HL-60/S4 (cell line): ENCODE data around the gene MYBBP1A.

ENCODE experiments used
- in situ Hi-C: fragments of 300-500 bp; cut with MboI; formaldehyde crosslinking; loops from 2 replicates; pipeline ENCODE4 v1.14.3; 2022; ENCODE audit warnings: low sequenced_read_pairs

Gene MYBBP1A

DNA sequence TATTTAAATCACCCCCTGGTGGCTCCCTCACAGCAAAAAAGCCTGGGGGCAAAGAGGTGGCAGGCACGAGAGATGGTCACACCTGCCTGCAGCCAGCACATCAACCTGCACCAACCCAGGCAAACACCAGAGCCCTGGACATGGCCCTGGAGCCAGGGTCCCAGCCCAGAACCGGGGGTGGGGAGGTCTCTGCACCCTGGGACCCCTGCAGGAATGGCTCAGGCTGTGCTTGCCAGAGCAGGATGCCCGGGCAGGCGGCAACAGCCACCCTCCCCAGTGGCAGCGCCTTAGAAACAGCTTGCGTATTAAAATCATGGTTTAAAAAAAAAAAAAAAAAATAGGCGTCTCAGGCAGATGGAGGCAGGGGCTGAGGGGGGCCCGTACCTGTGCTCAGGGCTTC is 16.2 kb downstream of the MYBBP1A start:
- in situ Hi-C loops, result no loop called here

DNA sequence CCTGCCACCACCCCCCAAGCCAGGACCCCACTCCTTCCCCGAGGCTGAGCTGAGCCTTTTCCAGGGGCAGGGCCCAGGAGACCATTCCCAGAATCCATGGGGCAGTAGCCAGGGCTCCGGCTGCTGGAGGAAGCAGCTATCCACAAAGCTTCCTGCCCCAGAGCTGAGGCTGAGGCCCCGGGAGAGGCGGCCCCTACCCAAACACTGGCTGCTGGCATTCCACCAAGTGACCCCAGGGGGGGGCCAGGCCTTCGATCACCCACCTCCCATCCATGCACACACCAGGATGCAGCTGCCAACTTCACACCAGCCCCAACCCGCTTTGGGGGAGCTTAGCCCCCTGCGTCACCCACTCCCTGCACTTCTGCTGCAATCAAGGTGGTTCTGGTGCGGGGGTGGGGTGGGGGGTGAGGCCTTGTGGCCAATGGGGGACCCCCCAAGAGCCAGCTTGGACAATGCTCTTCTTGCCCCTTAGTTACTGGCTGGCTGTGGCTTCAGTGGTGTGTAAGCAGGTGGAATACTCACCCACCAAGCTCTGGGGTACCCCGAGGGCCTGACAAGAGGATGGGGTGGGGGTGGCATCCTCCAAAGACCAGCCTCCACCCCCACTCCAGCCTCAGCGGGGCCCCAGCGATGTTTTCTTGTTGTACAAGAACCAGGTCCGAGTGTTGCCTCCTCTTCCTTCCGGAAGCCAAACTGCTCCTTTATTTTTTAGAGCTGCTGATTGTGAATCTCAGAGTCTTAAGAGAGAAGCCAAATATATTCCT is 16.8 kb downstream of the MYBBP1A start:
- in situ Hi-C loops, result no loop called here

DNA sequence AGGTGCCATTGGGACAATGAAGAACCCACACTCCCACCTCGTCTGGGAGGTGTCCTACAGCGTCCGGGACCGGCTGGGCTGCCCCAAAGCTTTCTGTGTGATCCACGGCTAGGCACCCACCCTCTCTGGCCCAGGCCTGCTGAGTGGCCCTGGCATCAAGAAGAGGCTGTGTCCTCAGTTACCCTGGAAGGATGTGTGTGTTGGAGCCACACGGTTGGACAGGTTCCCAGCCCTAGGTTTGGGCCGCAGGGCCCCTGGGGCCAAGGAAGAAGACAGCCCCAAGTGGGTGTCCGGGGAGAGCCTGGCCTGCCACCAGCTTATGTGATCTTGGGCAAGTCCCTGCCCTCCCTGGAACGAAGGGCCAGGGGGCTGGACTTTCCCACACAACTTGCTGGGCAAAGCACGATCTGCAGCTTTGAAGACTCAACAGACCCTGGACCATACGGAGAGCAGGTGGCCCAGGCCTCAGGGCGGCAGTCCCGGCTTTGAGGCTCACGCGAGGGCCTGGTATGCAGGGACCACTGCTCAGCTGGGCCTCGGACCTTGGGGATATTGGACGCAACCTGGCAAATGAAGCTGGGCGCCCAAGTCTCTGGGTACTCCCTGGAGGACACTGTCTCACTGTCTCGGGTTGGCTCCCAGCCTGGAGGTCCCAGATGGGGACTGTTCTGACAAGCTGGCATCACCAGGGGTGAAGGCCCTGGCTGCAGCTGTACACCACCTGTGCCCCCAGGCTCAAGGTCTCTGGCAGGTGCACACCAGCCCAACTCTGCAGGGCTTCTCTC is 17.5 kb downstream of the MYBBP1A start:
- in situ Hi-C loops, result no loop called here

DNA sequence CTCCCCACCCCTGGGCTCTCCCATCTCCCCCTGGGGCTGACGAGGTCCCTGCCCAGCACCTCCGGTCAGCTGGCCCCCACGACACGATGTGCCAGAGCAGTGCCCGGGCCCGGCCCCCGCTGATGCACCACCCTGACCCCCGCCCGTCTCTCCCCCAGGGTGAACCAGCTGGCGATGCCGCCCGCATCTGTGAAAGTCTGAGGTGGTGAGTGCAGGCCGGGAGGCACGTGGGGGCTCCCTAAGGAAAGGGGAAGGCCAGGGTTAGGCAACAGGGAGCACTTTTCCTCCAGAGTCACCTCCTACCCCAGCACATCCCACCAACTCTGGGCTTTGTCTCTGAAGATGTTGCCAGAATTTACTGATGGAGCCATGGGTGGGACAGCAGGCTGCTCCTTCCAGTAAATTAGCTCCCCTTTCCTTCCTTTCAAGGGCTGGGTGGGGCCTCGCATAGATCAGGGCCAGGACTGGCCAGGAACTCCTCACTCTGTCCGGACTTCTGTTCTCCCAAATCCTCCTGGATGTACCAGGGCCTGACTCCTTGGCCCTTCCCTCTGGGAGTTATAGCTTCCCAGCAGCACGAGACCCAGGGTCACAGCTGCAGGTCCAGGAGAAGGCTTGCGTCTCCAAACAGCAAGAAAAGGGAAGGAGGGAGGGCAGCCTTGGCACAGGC is 18.3 kb downstream of the MYBBP1A start:
- in situ Hi-C loops, result no loop called here

DNA sequence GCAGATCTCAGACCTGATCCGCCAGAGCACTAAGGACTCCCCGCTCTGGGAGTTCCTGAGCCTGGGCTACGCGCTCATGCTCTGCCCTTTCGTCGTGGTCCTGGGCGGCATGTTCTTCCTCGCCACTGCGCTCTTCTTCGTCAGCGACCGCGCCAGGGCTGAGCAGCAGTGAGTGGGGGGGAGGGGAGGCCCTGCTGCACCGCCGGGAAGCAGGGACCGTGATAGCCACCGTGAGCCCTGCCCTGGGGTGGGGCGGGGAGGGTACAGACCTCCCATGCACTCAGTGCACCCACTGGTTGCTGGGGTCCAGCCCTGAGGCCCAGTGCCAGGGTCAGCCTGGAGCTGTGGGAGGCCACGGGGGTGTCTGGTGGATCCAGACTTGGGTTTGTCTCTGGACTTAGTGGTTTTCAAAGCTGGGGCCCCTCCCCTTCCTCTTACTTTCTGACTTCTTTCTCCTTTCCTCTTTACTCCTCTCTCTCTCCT is 18.9 kb downstream of the MYBBP1A start:
- in situ Hi-C loops, result no loop called here

DNA sequence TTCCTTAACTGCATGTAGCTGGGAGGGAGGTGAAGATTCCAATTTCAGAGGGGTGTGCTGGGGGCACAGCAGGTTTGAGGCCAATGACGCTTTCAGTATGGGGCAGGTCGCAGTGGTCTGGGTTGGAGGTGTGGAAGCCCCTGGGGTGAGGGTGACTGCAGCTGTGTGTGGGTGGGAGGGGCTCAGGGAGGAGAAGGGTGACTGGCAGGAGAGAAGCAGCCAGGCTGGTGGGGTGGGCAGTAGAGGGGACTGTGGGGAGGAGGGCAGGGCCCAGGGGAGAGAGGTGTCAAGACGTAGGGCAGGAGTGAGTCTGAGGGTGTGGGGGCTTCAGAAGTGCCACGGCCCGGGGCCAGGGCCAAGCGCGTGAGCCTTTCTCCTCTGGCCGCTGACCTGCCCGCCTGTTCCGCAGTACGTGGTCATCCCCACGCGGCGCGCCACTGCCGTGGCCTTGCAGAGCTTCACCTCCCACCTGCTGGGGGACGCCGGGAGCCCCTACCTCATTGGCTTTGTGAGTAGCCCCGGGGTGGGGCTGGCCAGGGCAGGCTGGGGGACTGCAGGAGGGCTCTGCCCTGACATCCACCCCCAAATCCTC is 19.4 kb downstream of the MYBBP1A start:
- in situ Hi-C loops, result no loop called here

DNA sequence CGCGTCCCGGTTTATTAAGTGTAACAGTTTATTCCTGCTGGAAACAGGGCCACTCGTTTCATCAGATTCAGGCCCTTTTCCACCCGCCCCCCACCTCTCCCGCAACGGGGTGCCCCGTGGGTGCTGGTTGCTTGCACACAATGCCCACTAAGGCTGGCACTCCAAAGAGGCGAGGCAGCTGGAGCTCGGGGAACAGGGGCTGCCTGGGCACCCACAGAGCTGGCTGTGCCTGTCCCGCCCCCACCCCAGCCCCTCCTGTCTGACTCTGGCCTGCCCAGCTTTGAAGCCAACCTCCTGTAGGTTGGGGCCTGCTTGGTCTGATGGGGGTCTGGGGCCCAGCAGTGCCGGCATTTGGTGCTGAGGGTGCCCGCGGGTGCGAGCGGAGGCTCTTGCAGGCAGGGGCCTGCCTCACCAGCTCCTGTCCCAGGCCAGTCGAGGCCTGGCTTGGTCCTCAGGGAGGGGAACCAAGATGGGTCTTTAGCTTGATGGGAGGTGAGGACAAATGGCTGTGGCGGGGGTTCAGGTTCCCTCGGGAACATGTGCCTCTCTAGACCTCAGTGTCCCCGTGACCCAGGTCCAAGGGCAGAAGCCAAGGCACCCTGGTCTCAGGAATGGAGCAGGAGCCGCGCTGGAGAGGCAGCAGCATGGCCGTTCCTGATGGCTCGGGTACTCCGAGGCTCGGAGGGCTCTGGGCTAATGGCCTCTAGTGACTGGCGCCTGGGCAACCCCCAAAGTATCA is 20.1 kb downstream of the MYBBP1A start:
- in situ Hi-C loops, result no loop called here

DNA sequence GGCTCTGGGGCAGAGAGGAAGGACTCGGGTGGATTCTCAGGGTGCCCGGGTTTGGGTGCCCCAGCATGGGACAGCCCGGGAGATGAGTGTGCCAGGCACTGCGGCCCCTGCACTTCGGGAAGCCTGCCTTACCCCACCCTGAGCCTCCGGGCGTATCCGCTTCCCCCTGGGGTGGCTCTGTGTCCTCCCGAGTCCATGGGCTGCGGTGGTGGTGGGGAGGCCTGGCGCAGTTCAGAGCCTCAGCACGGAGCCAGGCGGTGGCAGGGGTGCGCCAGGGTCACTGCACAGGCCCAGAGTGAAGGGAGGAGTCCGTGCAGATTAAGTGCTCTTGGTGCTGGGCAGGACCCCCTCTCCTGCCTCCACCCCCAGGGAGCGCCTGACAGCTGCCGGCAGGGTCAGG is 20.7 kb downstream of the MYBBP1A start:
- in situ Hi-C loops, result no loop called here

DNA sequence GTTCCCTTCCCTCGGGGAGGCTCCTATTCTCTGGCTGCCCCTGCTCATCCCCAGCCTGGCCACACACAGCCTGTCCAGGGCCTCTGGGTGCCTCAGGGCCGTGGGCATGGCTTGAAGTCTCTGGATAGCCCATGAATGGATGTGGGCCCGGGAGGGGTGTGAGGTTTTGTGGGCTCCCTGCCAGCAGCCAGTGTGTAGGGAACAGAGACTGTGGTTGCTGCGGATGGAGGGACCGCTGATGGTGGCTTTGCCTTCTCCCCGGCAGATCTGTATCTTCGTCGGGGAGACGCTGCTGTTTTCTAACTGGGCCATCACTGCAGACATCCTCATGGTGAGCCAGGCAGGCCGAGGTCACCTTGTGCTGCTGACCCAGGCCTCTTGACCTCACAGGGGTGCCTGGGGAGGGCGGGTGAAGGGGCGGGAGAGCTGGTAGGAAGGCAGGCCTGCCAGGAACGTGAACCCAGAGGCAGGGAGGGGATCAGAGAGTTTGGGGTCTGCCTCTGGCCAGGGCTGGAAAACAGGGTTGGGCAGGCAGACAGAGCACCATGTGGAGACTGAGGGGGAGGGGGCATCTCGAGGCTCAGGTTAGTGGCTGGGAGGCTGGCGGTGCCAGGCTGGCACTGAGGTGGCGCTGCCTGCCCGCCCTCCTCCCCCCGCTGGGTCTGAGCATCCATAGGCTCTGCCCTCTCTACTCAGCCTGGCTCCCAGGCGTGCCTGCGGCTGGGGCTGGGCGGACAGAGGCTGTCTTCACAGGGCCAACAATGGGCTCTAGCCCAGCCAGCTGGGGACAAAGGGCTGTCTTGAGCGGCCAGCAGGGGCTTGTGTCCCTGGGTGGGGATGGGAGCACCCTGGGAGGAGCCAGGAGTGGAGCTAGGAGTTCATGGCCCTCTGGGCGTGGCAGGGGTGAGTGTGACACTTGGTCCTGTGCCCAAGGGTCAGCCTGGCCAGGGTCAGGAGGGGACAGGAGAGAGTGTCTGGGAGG is 21.4 kb downstream of the MYBBP1A start:
- in situ Hi-C loops, result no loop called here

DNA sequence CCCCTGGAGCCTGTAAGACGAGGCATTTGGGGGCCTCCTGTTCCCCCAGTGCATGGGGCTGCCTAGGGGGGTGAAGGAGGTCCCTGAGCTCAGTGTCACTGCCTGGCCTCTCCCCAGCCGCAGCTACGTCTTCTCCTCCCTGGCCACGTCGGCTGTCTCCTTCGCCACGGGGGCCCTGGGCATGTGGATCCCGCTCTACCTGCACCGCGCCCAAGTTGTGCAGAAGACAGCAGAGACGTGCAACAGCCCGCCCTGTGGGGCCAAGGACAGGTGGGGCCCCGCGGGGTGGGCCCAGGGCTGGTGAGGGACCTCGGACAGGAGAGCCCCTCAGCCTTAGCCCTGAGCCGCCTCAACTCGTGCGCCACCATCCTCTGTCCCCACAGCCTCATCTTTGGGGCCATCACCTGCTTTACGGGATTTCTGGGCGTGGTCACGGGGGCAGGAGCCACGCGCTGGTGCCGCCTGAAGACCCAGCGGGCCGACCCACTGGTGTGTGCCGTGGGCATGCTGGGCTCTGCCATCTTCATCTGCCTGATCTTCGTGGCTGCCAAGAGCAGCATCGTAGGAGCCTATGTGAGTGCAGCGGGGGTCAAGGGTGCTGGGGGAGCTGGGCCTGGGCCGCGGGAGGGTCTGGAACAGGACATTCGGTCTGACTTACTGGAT is 22.2 kb downstream of the MYBBP1A start:
- in situ Hi-C loops, result no loop called here

DNA sequence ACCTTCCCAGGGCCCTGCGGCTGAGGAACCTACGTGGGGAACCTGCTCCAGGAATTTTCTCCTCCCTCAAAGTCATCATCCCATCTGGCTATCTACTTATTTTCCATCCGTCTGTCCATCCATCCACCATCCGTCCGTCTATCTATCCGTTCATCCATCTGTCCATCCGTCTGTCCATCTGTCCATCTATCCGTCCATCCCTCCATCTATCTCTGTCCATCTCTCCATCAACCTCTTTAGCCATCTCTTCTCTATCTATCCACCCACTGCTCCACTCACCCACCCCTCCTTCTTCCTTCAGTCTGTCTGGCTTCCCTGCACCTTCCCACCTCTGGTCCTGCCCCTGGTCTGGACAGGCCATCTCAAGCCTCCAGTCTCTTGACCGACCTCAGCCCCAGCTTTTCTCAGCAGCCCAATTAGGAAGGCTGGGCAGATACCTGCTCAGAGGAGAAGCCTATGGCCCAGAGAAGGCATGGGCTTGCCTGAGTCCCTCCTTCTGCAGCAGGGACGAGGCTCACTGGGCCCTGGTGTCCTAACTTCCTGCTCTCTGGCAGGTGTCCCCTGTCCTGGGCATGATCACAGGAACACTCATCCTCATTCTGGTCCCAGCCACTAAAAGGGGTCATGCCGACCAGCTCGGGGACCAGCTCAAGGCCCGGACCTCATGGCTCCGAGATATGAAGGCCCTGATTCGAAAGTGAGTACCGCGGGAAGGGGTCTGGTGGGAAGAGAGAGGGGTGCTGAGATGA is 23.0 kb downstream of the MYBBP1A start:
- in situ Hi-C loops, result no loop called here

DNA sequence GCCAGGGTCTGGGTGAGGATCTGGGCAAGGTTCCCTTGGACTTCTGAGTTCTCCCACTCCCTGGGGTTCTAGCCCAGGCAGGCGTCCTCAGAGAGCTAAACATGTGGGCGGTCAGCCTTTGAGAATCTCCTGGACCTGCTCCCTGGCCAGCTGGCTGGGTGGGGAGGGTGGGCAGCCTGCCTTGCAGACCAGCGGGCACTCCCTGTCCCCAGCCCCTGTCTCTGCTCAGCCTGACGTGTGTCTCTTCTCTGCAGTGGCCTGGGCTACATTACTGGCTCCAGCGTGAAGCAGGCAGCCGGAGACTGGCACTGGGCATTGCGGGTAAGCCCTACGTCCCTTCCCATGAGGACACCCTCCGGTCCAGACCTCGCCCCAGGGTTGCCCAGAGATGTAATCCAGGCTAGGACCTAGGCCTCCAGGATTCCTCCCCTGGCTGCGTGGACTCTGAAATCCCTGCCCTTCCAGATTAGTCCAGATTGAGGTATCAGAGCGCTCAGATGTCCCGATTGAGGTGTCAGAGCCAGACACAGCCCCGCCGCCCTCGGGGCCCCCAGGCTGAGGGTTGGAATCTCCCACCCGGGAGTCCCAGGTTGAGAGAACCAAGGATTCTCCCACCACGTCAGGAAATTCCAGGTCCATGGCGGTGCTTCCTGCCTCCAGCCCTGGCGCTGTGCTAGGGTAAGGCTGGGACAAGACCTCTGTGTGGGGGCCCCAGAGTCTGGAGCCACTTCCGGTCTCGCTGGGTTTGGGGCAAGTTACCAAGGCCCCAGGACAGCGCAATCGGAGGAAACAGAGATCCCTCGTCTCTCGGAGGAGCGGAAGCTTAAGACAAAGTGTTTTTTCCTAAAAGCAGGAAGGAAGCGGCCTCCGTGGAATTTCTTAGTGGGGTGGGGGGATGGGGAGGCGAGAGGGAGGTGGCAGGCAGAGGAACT is 24.1 kb downstream of the MYBBP1A start:
- in situ Hi-C loops, result no loop called here

DNA sequence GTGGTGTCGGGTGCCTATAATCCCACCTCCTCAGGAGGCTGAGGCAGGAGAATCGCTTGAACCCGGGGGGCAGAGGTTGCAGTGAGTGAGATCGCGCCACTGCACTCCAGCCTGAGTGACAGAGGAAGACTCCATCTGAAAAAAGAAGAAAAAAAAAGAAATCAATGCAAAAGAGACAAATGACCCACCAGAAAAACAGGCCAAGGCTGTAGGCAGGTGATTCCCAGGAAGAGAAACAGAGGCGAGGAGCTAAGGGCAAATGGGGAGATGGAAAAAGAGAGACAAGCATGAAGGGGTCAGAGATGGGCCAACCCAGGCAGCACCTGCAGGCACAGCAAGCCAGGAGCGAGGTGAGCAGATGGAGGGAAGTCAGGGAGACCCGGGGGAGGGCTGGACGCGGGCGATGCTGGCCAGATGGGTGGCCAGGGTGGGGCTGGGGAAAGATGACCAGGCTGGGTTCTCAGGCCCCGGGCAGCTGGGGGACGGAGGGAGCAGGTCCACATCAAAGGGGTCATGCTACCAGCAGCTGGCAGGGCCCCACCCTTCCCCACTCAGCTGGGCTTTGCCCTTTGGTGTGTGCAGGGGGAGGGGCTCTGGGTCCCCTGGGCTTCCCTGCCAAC is 25.5 kb downstream of the MYBBP1A start:
- in situ Hi-C loops, result no loop called here

DNA sequence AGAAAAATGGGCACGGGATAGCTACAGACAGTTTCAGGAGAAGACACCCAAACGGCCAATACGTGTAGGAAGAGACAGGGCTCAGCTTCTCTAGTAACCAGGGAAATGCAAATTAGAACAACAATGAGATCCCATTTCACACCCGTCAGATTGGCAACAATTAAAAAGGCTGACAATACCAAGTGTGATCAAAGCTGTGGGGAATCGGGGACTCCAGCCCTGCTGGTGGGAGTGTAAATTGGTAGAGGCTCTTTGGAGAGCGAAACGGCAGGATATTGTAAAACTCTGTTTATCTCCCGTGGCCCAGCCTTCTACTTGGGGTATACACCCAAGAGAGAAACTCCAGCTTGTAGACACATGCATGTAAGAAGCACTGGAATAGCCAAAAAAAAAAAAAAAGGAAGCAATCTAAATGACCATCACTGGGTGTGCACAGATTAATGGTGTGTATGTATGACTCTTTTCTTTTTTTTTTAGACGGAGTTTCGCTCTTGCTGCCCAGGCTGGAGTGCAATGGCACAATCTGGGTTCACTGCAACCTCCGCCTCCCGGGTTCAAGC is 27.5 kb downstream of the MYBBP1A start:
- in situ Hi-C loops, result no loop called here

DNA sequence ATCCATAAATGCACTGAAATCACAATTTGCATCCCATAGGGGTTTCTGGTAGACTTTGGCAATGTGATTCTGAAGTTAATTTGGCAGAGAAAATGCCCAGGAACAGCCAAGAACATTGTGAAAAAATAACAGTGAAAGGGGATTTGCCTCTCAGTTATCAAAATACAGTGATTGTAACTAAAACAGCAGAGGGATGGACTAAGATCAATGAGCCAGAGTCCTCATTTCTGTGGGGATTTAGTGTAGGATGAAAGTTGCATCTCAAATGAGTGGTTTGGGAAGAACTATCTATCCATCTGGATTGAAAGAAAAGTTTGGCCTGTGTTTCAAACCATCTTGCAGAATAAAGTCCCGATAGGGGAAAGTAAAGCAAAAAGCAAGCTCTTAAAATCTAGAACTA is 28.1 kb downstream of the MYBBP1A start:
- in situ Hi-C loops, result no loop called here

DNA sequence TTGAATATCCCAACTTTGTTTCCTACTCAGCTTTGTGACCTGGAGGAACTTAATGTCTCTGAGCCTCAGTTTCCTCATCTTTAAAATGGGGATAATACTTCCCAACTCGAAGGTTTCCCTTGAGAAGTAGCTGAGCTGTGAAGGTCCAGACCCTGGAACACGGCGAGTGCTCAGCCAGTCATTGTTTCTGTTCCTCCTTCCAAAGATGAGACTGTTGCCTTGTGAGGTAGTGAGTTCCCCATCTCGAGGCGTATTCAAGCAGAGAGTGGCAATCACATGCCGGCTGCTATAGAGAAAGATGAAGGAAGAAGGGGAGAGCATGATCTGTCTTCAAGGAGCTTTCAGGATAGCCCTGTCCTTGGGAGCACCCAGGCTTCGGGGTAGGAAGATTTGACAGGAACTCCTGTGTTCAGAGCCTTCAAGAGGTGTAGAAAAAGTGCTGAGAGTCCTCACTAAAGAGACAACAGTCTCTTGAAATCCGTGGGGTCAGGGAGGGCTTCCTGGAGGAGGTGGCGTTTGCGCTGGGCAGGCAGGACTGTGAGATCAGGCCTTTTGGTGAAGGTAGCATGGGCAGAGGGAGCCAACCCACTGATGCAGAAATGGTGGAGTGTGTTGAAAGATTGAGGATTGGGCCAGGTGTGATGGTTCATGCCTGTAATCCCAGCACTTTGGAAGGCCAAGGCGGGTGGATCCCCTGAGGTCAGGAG is 29.3 kb downstream of the MYBBP1A start:
- in situ Hi-C loops, result no loop called here
